H1 (cell line): ENCODE data around the gene DICER1. TPM values are rescaled to one million over a fixed set of nuclear protein-coding genes. Genes with fewer than 3 reads are reported as not detected.

Source experiments
- ZNF274 ChIP-seq: IDR thresholded peaks from 2 replicates; pipeline ENCODE4 v1.7.0; 2012; ENCODE audit warnings: low read length, borderline replicate concordance; ENCODE audit errors: extremely low read depth
- polyA plus RNA-seq, 7 experiments: library from polyadenylated mRNA; depleted of rRNA in 3 of 7; stranded (reverse) in 5 of 7; unstranded in 2 of 7; fragments of >200 nt in 5 of 7; fragments of 200-250 nt in 2 of 7; gene quantifications; 1 replicate in 5 of 7; 2 replicates in 1 of 7; 4 replicates in 1 of 7; pipeline versions ENCODE4 v1.2.1 to v1.2.3, GENCODE V29; 2011 to 2013; ENCODE audit warnings: missing spikeins in 2 of 7, mixed read lengths in 2 of 7
- total RNA-seq: library from RNA; stranded (reverse); fragmentation: NEBNext Ultra II Directional; extraction: Animal tissue kit (Norgen Biotek cat#: 25700); gene quantifications from 2 replicates; pipeline ENCODE4 v1.2.1, GENCODE V29; 2021

DICER1 gene
- total and polyA plus RNA-seq, 2 of the 8 experiments (the other 6 are each of a cell fraction or from before 2014, with no cell fraction given), result 11.9 to 61.8 TPM

GRCh38 chr14:95091581-95091980 lies 65.7 kb downstream of the DICER1 start (continued):
- no peak for TF ChIP-seq ZNF274
